A673 (cell line): ENCODE measurements around the gene WNT16. TPM values are rescaled to one million over a fixed set of nuclear protein-coding genes. Genes with fewer than 3 reads are reported as not detected.
A peak's percentile ranks its signal among the peaks of the same experiment; 100 is the strongest.

Experiments
- BruUV-seq: library from RNA; stranded (reverse); fragments of 400-500 nt; replicated peaks from 2 replicates; lab custom pipeline; 2021; lab: Mats Ljungman, UMichigan
- CTCF ChIA-PET: fragments of 300-600 bp; sonication (Branson Sonifier 250); formaldehyde crosslinking; loops from one replicate; lab custom pipeline; 2022; ENCODE audit warnings: antibody characterized with exemption; lab: Charles Lee
- POLR2A ChIA-PET: fragments of 300-600 bp; sonication (Branson Sonifier 250); formaldehyde crosslinking; loops from one replicate; lab custom pipeline; 2022; ENCODE audit warnings: antibody characterized with exemption; ENCODE audit not compliant: low non-redundant PET; lab: Charles Lee
- DNase-seq: peaks from one replicate; pipeline ENCODE4 v3.0.0-alpha.2; 2015; ENCODE audit warnings: low spot score
- H3K27ac ChIP-seq: fragments of 200-600 bp; sonication (generic); 2 replicates; pipeline ENCODE4 v1.5.1; 2016; ENCODE audit warnings: mixed run types, low read depth, mild to moderate bottlenecking, mixed read lengths, antibody characterized with exemption, low read length; ENCODE audit not compliant: poor library complexity, severe bottlenecking
- H3K27me3 ChIP-seq: fragments of 200-600 bp; sonication (generic); replicated peaks from 2 replicates; pipeline ENCODE4 v1.6.1; 2017; ENCODE audit warnings: mixed run types, low read depth, mild to moderate bottlenecking, mixed read lengths, antibody characterized with exemption, low read length; ENCODE audit not compliant: insufficient read depth, poor library complexity
- H3K36me3 ChIP-seq: fragments of 200-600 bp; sonication (generic); 2 replicates; pipeline ENCODE4 v1.6.1; 2016; ENCODE audit warnings: mixed run types, mild to moderate bottlenecking, mixed read lengths, antibody characterized with exemption, low read length; ENCODE audit not compliant: insufficient read depth, poor library complexity, severe bottlenecking
- H3K4me1 ChIP-seq: fragments of 200-600 bp; sonication (generic); 2 replicates; pipeline ENCODE4 v1.6.1; 2017; ENCODE audit warnings: mixed run types, mild to moderate bottlenecking, mixed read lengths, antibody characterized with exemption, low read length; ENCODE audit not compliant: insufficient read depth, poor library complexity, severe bottlenecking
- H3K4me3 ChIP-seq: fragments of 200-600 bp; sonication (generic); 2 replicates; pipeline ENCODE4 v1.5.1; 2016; ENCODE audit warnings: low read depth, mixed run types, mild to moderate bottlenecking, mixed read lengths, low read length; ENCODE audit not compliant: poor library complexity, severe bottlenecking
- H3K9me3 ChIP-seq: fragments of 200-600 bp; sonication (generic); 2 replicates; pipeline ENCODE4 v1.6.1; 2016; ENCODE audit warnings: mixed run types, low read depth, mild to moderate bottlenecking, mixed read lengths, antibody characterized with exemption, low read length; ENCODE audit not compliant: poor library complexity, severe bottlenecking
- EZH2 ChIP-seq: fragments of 200-600 bp; sonication (generic); IDR thresholded peaks from 2 replicates; pipeline ENCODE4 v1.6.1; 2017; ENCODE audit warnings: borderline replicate concordance, low read depth, mild to moderate bottlenecking, mixed read lengths, antibody characterized with exemption, low read length; ENCODE audit not compliant: poor library complexity, severe bottlenecking
- intact Hi-C: fragments of 100-400 bp; cut with micrococcal nuclease; formaldehyde crosslinking; loops from one replicate; pipeline ENCODE4 v1.10.0; 2022; ENCODE audit not compliant: unreplicated experiment
- total RNA-seq: library from RNA; stranded (reverse); gene quantifications from 2 replicates; pipeline ENCODE4 v1.2.3, GENCODE V29; 2021
- TF ChIP-seq, protein P1 (sequence below): fragments of 300-800, 200-600 bp; sonication (generic); conservative IDR thresholded peaks from 2 replicates; pipeline ENCODE4 v1.5.1; 2017; ENCODE audit warnings: low read depth, mild to moderate bottlenecking, antibody characterized with exemption, low read length, moderate library complexity, mixed read lengths

The WNT16 gene
- total RNA-seq, 1 experiment from 2014 or later = not detected

GRCh38 chr7:121323515-121324302, 5.1 kb upstream of the WNT16 start:
- intact Hi-C loops = no loop called here
- no TSS peak for BruUV-seq

DNA sequence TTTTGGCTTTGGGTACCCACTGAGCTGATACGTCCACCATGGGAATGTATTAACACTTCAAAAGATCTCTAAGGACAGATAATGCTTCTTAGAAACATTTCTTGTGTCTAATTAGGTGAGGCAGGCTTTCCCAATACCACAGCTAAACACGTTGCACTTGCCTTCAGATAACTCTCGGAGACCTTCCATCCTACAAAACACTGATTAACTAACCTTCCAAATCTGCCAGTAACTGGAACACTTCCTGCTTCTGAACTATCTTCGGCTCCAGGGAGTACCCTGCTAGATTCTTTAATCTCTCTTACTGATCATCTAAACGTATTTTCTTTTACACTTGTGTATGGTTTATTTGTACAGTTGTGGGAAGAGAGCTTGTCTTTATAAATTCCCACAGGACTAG, 1.1 kb upstream of the WNT16 start:
- CTCF ChIA-PET = no interaction called here
- BruUV-seq = no TSS peak

More at GRCh38 chr7:121323515-121324302, 5.1 kb upstream of the WNT16 start:
- no peak for DNase-seq
- Histone ChIP-seq H3K4me1 (no peaks in the 10 kb centered on the region), H3K36me3 (no peaks in the 10 kb centered on the region), H3K27ac (no peak overlapping the region), H3K27me3 (peaks cover 39% of the 10 kb centered on the region), H3K4me3 (no peak overlapping the region), H3K9me3 (no peaks in the 10 kb centered on the region)
- ChIA-PET CTCF (no interaction called here), POLR2A (interaction anchor here (0.5 kb wide), 1 partner anchor 17 kb away, joined by 3 read pairs; no protein-coding TSS in a partner anchor)
- no peak for TF ChIP-seq EZH2
- TF ChIP-seq, protein P1, sequence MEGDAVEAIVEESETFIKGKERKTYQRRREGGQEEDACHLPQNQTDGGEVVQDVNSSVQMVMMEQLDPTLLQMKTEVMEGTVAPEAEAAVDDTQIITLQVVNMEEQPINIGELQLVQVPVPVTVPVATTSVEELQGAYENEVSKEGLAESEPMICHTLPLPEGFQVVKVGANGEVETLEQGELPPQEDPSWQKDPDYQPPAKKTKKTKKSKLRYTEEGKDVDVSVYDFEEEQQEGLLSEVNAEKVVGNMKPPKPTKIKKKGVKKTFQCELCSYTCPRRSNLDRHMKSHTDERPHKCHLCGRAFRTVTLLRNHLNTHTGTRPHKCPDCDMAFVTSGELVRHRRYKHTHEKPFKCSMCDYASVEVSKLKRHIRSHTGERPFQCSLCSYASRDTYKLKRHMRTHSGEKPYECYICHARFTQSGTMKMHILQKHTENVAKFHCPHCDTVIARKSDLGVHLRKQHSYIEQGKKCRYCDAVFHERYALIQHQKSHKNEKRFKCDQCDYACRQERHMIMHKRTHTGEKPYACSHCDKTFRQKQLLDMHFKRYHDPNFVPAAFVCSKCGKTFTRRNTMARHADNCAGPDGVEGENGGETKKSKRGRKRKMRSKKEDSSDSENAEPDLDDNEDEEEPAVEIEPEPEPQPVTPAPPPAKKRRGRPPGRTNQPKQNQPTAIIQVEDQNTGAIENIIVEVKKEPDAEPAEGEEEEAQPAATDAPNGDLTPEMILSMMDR = no peak

DNA sequence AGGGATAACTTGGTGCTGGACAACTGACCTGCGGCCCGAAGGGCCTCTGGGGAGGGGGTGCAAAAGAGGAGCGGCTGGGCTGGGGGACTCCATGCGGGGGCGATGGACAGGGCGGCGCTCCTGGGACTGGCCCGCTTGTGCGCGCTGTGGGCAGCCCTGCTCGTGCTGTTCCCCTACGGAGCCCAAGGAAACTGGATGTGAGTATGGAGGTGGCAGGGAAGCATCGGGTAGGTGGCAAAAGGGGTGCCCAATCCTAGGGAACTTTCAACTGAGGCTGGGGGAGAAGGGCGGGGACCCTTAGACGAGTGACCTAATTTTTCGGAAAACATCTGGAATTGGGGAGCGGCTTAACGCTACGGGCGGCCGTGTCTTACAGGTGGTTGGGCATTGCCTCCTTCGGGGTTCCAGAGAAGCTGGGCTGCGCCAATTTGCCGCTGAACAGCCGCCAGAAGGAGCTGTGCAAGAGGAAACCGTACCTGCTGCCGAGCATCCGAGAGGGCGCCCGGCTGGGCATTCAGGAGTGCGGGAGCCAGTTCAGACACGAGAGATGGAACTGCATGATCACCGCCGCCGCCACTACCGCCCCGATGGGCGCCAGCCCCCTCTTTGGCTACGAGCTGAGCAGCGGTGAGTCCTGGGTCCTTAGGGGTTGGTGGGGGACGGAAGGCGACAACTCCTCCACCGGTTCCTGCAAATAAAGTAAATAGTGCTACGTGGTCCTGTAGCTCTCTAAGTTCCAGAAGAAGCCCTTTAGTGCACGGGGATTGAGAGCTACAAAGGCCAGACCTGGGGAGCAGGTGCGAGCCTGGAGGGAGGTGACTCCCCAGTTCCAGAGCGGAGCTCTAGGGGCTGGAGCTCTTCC, 622 bp downstream of the WNT16 start:
- TF ChIP-seq, protein P1 = no peak
- peak; percentile 25 for TF ChIP-seq EZH2
- no peak for DNase-seq
- intact Hi-C loops = loop anchor here (10.0 kb wide), 2 partner anchors 345 to 535 kb away; partner anchors contain the start of gene CPED1
- H3K27me3 ChIP-seq = peaks cover 78% of the 10 kb centered on the region
- H3K36me3 ChIP-seq = no peaks in the 10 kb centered on the region
- H3K27ac ChIP-seq = no peak overlapping the region
- peak overlapping the region; percentile 27 for H3K4me3 ChIP-seq
- no peaks in the 10 kb centered on the region for H3K9me3 ChIP-seq
- BruUV-seq = no TSS peak
- ChIA-PET CTCF (no interaction called here), POLR2A (no interaction called here)
- H3K4me1 ChIP-seq = peaks cover 15% of the 10 kb centered on the region

More for the DNA sequence above, 1.1 kb upstream of the WNT16 start:
- TF ChIP-seq, protein P1 = no peak
- no peak for TF ChIP-seq EZH2
- Histone ChIP-seq H3K4me3 (no peak overlapping the region), H3K27ac (no peak overlapping the region), H3K27me3 (peaks cover 71% of the 10 kb centered on the region), H3K9me3 (no peaks in the 10 kb centered on the region), H3K36me3 (no peaks in the 10 kb centered on the region), H3K4me1 (peaks cover 15% of the 10 kb centered on the region)
- no peak for DNase-seq
- POLR2A ChIA-PET = no interaction called here
- intact Hi-C loops = no loop called here
